NCI-H82 treated with DMSO at 0.1 percent for 48 hours (cell line): Measurements from ENCODE around the gene OSBPL2.

Experiments
- DNase-seq: peaks from one replicate; lab custom pipeline; 2025; ENCODE audit not compliant: unreplicated experiment; lab: John Stamatoyannopoulos, UW

Gene OSBPL2

GRCh38 chr20:62220666-62221568 lies 17.4 kb upstream of the OSBPL2 start:
- DNase-seq, result no peak

- no peak for DNase-seq
Measured at GRCh38 chr20:62222266-62222850, 16.0 kb upstream of the OSBPL2 start.

- DNase-seq, result no peak
Measured at GRCh38 chr20:62222972-62223371, 15.3 kb upstream of the OSBPL2 start.

GRCh38 chr20:62223571-62223970 lies 14.8 kb upstream of the OSBPL2 start:
- no peak for DNase-seq

GRCh38 chr20:62224113-62224855 lies 14.0 kb upstream of the OSBPL2 start:
- DNase-seq, result no peak

GRCh38 chr20:62225026-62225425 lies 13.3 kb upstream of the OSBPL2 start:
- no peak for DNase-seq

- no peak for DNase-seq
Measured at GRCh38 chr20:62225820-62226635, 12.3 kb upstream of the OSBPL2 start.

- DNase-seq, result no peak
Measured at GRCh38 chr20:62226707-62227590, 11.4 kb upstream of the OSBPL2 start.

- no peak for DNase-seq
Measured at GRCh38 chr20:62227591-62227976, 10.7 kb upstream of the OSBPL2 start.

- DNase-seq, result no peak
Measured at GRCh38 chr20:62227977-62228958, 10.1 kb upstream of the OSBPL2 start.

GRCh38 chr20:62228982-62229545 lies 9.3 kb upstream of the OSBPL2 start:
- no peak for DNase-seq

- DNase-seq, result no peak
Measured at GRCh38 chr20:62229667-62230066, 8.7 kb upstream of the OSBPL2 start.

- DNase-seq, result no peak
Measured at GRCh38 chr20:62230276-62230675, 8.0 kb upstream of the OSBPL2 start.

GRCh38 chr20:62230696-62231095 lies 7.6 kb upstream of the OSBPL2 start:
- DNase-seq, result no peak

GRCh38 chr20:62231292-62231691 lies 7.0 kb upstream of the OSBPL2 start:
- DNase-seq, result no peak

- DNase-seq, result no peak
Measured at GRCh38 chr20:62232194-62232593, 6.1 kb upstream of the OSBPL2 start.

GRCh38 chr20:62232770-62233645 lies 5.3 kb upstream of the OSBPL2 start:
- DNase-seq, result no peak

GRCh38 chr20:62233684-62234083 lies 4.6 kb upstream of the OSBPL2 start:
- DNase-seq, result no peak
